H9 (cell line): ENCODE results near the gene LYAR. TPM values are rescaled to one million over a fixed set of nuclear protein-coding genes. Genes with fewer than 3 reads are reported as not detected.

Experiments
- DNase-seq: peaks from one replicate; pipeline ENCODE4 v3.0.0-alpha.2; 2017
- H2AFZ ChIP-seq: one replicate; pipeline ENCODE4 v1.6.1; 2013; ENCODE audit warnings: mild to moderate bottlenecking, low read length, control low read depth, moderate library complexity
- H2AK5ac ChIP-seq: 2 replicates; pipeline ENCODE4 v1.6.1; 2013; ENCODE audit warnings: low read length, control low read depth, mixed read lengths; ENCODE audit not compliant: insufficient read length
- H2BK120ac ChIP-seq: one replicate; pipeline ENCODE4 v1.6.1; 2013; ENCODE audit warnings: low read depth, mild to moderate bottlenecking, low read length, control low read depth, inconsistent platforms; ENCODE audit not compliant: poor library complexity, severe bottlenecking
- H2BK12ac ChIP-seq: 2 replicates; pipeline ENCODE4 v1.6.1; 2013; ENCODE audit warnings: low read length, control low read depth, mixed read lengths, low read depth; ENCODE audit not compliant: insufficient read length
- H2BK15ac ChIP-seq: 2 replicates; pipeline ENCODE4 v1.6.1; 2013; ENCODE audit warnings: low read depth, low read length, control low read depth
- H2BK20ac ChIP-seq: one replicate; pipeline ENCODE4 v1.6.1; 2013; ENCODE audit warnings: low read depth, mild to moderate bottlenecking, low read length, control low read depth, inconsistent platforms; ENCODE audit not compliant: poor library complexity, severe bottlenecking
- H2BK5ac ChIP-seq: 2 replicates; pipeline ENCODE4 v1.6.1; 2013; ENCODE audit warnings: low read length, control low read depth, mixed read lengths; ENCODE audit not compliant: insufficient read length
- H3K14ac ChIP-seq: 2 replicates; pipeline ENCODE4 v1.6.1; 2013; ENCODE audit warnings: low read length, control low read depth; ENCODE audit not compliant: insufficient read depth
- H3K18ac ChIP-seq: 2 replicates; pipeline ENCODE4 v1.6.1; 2013; ENCODE audit warnings: low read depth, mild to moderate bottlenecking, mixed read lengths, low read length, control low read depth; ENCODE audit not compliant: insufficient read length
- H3K23ac ChIP-seq: 2 replicates; pipeline ENCODE4 v1.6.1; 2013; ENCODE audit warnings: low read length, control low read depth, mixed read lengths, low read depth; ENCODE audit not compliant: insufficient read length
- H3K23me2 ChIP-seq: 2 replicates; pipeline ENCODE4 v1.6.1; 2013; ENCODE audit warnings: low read depth, mild to moderate bottlenecking, mixed read lengths, low read length, control low read depth; ENCODE audit not compliant: insufficient read length, poor library complexity, severe bottlenecking
- H3K27ac ChIP-seq: 2 replicates; pipeline ENCODE4 v1.5.1; 2013; ENCODE audit warnings: low read length, control low read depth, mixed read lengths, low read depth; ENCODE audit not compliant: insufficient read length
- H3K27me3 ChIP-seq: 2 replicates; pipeline ENCODE4 v1.6.1; 2013; ENCODE audit warnings: low read length, control low read depth, inconsistent platforms; ENCODE audit not compliant: insufficient read depth
- H3K4ac ChIP-seq: 2 replicates; pipeline ENCODE4 v1.6.1; 2013; ENCODE audit warnings: low read depth, mild to moderate bottlenecking, control low read depth, inconsistent platforms, low read length, moderate library complexity
- H3K4me1 ChIP-seq: 2 replicates; pipeline ENCODE4 v1.6.1; 2013; ENCODE audit warnings: low read length, control low read depth, inconsistent platforms; ENCODE audit not compliant: insufficient read depth
- H3K4me2 ChIP-seq: 2 replicates; pipeline ENCODE4 v1.6.1; 2013; ENCODE audit warnings: low read length, control low read depth, mixed read lengths; ENCODE audit not compliant: insufficient read length, insufficient read depth
- H3K56ac ChIP-seq: 2 replicates; pipeline ENCODE4 v1.6.1; 2013; ENCODE audit warnings: low read depth, mild to moderate bottlenecking, mixed read lengths, low read length, control low read depth; ENCODE audit not compliant: insufficient read length
- H3K79me1 ChIP-seq: 2 replicates; pipeline ENCODE4 v1.6.1; 2013; ENCODE audit warnings: low read depth, mild to moderate bottlenecking, moderate library complexity, low read length, control low read depth, inconsistent platforms; ENCODE audit not compliant: insufficient read depth, poor library complexity, severe bottlenecking
- H3K79me2 ChIP-seq: 2 replicates; pipeline ENCODE4 v1.6.1; 2013; ENCODE audit warnings: low read length, control low read depth, inconsistent platforms; ENCODE audit not compliant: insufficient read depth
- H3K9ac ChIP-seq: 2 replicates; pipeline ENCODE4 v1.6.1; 2013; ENCODE audit warnings: low read length, control low read depth, mixed read lengths; ENCODE audit not compliant: insufficient read length; ENCODE audit errors: extremely low read depth
- H3K9me3 ChIP-seq: one replicate; pipeline ENCODE4 v1.6.1; 2013; ENCODE audit warnings: low read depth, low read length, inconsistent platforms; ENCODE audit not compliant: control insufficient read depth
- H3T11ph ChIP-seq: one replicate; pipeline ENCODE4 v1.6.1; 2013; ENCODE audit warnings: mild to moderate bottlenecking, low read length, control low read depth, inconsistent platforms
- H4K20me1 ChIP-seq: one replicate; pipeline ENCODE4 v1.6.1; 2013; ENCODE audit not compliant: control insufficient read depth, insufficient read length, insufficient read depth
- H4K5ac ChIP-seq: 2 replicates; pipeline ENCODE4 v1.6.1; 2013; ENCODE audit warnings: low read depth, mild to moderate bottlenecking, mixed read lengths, low read length, control low read depth; ENCODE audit not compliant: insufficient read length
- H4K8ac ChIP-seq: replicated peaks from 2 replicates; pipeline ENCODE4 v1.6.1; 2013; ENCODE audit warnings: low read length, control low read depth, mixed read lengths, low read depth; ENCODE audit not compliant: insufficient read length
- H4K91ac ChIP-seq: 2 replicates; pipeline ENCODE4 v1.6.1; 2013; ENCODE audit warnings: low read depth, mild to moderate bottlenecking, moderate library complexity, mixed read lengths, low read length, control low read depth; ENCODE audit not compliant: insufficient read length
- H3K27ac Mint-ChIP-seq, 3 experiments: 2 replicates in 2 of 3; 3 replicates in 1 of 3; pipeline ENCODE4 v1.8.0; 2020 to 2021; ENCODE audit warnings: mixed read lengths in 3 of 3, mild to moderate bottlenecking in 1 of 3, moderate library complexity in 1 of 3
- H3K27me3 Mint-ChIP-seq: 2 replicates; pipeline ENCODE4 v1.8.0; 2021; ENCODE audit warnings: low read depth, mild to moderate bottlenecking, moderate library complexity, mixed read lengths
- H3K36me3 Mint-ChIP-seq, 3 experiments: 2 replicates in 2 of 3; 3 replicates in 1 of 3; pipeline ENCODE4 v1.8.0; 2020 to 2021; ENCODE audit warnings: low read depth in 3 of 3, mixed read lengths in 3 of 3; ENCODE audit not compliant: insufficient read depth in 1 of 3
- H3K4me1 Mint-ChIP-seq, 2 experiments: 2 replicates each; pipeline ENCODE4 v1.8.0; 2020; ENCODE audit warnings: mixed read lengths in 2 of 2
- H3K4me3 Mint-ChIP-seq, 2 experiments: 2 replicates in 1 of 2; 3 replicates in 1 of 2; pipeline ENCODE4 v1.8.0; 2020 to 2021; ENCODE audit warnings: mild to moderate bottlenecking in 2 of 2, mixed read lengths in 2 of 2, moderate library complexity in 1 of 2
- H3K9me3 Mint-ChIP-seq, 2 experiments: 2 replicates in 1 of 2; 3 replicates in 1 of 2; pipeline ENCODE4 v1.8.0; 2020; ENCODE audit warnings: mild to moderate bottlenecking in 2 of 2, mixed read lengths in 2 of 2, moderate library complexity in 1 of 2
- WGBS: extraction: QIAGEN DNeasy Blood & Tissue Kit; methylation state at CpG from one replicate; pipeline ENCODE4 v1.1.7; 2013; ENCODE audit warnings: missing lambda C conversion rate, low lambda C conversion rate, mixed read lengths; ENCODE audit not compliant: insufficient read length; ENCODE audit errors: extremely low coverage; 5-methylcytosine and 5-hydroxymethylcytosine counted together
- total RNA-seq: library from RNA; stranded (reverse); gene quantifications from 2 replicates; pipeline ENCODE4 v1.2.1, GENCODE V29; 2021
- TF ChIP-seq, protein P1 (sequence below): fragments of 200-600 bp; sonication (generic); conservative IDR thresholded peaks from 3 replicates; pipeline ENCODE4 v1.8.0; 2021; ENCODE audit warnings: antibody characterized with exemption, mild to moderate bottlenecking

Gene LYAR
- total RNA-seq, 1 experiment from 2014 or later = 50.9 TPM

GRCh38 chr4:4248885-4249203 lies 41.1 kb downstream of the LYAR start:
- Mint-ChIP-seq H3K4me1 (peaks cover 14 to 15% of the 10 kb centered on the region in 2 experiments), H3K36me3 (peaks cover 11 to 23% (median 20%) of the 10 kb centered on the region in 3 experiments; a peak in 6 of 7 replicates), H3K27me3 (peaks cover 9% of the 10 kb centered on the region), H3K4me3 (peak overlapping the region; percentile 91 to 93), H3K9me3 (no peaks in the 10 kb centered on the region), H3K27ac (peak overlapping the region in 2 of 3 experiments; percentile 99; a peak in 4 of 7 replicates)
- Histone ChIP-seq H3K4me1 (no peaks in the 10 kb centered on the region), H3K23ac (no peak overlapping the region), H2AK5ac (no peak overlapping the region), H2BK20ac (no peak overlapping the region), H3K4me2 (peak overlapping the region; percentile 98), H3K56ac (no peak overlapping the region), H3T11ph (no peak overlapping the region), H3K27me3 (peaks cover 3% of the 10 kb centered on the region; the same call in 1 of the 2 replicates), H2AFZ (no peak overlapping the region), H3K79me1 (peaks cover 2% of the 10 kb centered on the region), H2BK5ac (no peak overlapping the region), H4K20me1 (no peaks in the 10 kb centered on the region), H4K5ac (peak overlapping the region; percentile 94), H3K23me2 (peaks cover 11% of the 10 kb centered on the region), H3K4ac (no peak overlapping the region), H3K14ac (peak overlapping the region; percentile 97), H2BK120ac (no peak overlapping the region), H2BK15ac (no peak overlapping the region), H4K91ac (no peak overlapping the region), H3K27ac (peak overlapping the region; percentile 90), H2BK12ac (peak overlapping the region; percentile 50), H4K8ac (peak overlapping the region; percentile 72), H3K9me3 (no peaks in the 10 kb centered on the region), H3K18ac (peak overlapping the region; percentile 54), H3K79me2 (no peaks in the 10 kb centered on the region), H3K9ac (peak overlapping the region; percentile 91)
- WGBS = no CpG with 5 or more reads among the region's 10 CpGs
- DNase-seq = no peak
- TF ChIP-seq, protein P1, sequence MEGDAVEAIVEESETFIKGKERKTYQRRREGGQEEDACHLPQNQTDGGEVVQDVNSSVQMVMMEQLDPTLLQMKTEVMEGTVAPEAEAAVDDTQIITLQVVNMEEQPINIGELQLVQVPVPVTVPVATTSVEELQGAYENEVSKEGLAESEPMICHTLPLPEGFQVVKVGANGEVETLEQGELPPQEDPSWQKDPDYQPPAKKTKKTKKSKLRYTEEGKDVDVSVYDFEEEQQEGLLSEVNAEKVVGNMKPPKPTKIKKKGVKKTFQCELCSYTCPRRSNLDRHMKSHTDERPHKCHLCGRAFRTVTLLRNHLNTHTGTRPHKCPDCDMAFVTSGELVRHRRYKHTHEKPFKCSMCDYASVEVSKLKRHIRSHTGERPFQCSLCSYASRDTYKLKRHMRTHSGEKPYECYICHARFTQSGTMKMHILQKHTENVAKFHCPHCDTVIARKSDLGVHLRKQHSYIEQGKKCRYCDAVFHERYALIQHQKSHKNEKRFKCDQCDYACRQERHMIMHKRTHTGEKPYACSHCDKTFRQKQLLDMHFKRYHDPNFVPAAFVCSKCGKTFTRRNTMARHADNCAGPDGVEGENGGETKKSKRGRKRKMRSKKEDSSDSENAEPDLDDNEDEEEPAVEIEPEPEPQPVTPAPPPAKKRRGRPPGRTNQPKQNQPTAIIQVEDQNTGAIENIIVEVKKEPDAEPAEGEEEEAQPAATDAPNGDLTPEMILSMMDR = no peak
